GM23338 (cell line): ENCODE data around the gene RHOA. TPM values are rescaled to one million over a fixed set of nuclear protein-coding genes. Genes with fewer than 3 reads are reported as not detected.

Experiments used
- ATAC-seq: fragments of 200-7000 bp; cut with Tn5 transposase; 3 replicates; pipeline ENCODE4 v1.9.1; 2020
- DNase-seq: peaks from one replicate; pipeline ENCODE4 v3.0.0-alpha.2; 2015; ENCODE audit warnings: low spot score
- H2AFZ ChIP-seq: fragments of 200-600 bp; sonication (generic); 2 replicates; pipeline ENCODE4 v1.8.0; 2016; ENCODE audit warnings: antibody characterized with exemption, mild to moderate bottlenecking, moderate library complexity
- H3F3A ChIP-seq: fragments of 200-600 bp; sonication (generic); replicated peaks from 2 replicates; pipeline ENCODE4 v1.8.0; 2017; ENCODE audit warnings: antibody characterized with exemption, mixed run types, low read depth
- H3K27ac ChIP-seq: fragments of 200-600 bp; sonication (generic); 2 replicates; pipeline ENCODE4 v1.6.1; 2016; ENCODE audit warnings: low read depth
- H3K27me3 ChIP-seq: fragments of 200-600 bp; sonication (generic); 2 replicates; pipeline ENCODE4 v1.8.0; 2016; ENCODE audit warnings: mild to moderate bottlenecking, mixed run types, moderate library complexity; ENCODE audit not compliant: insufficient read depth
- H3K36me3 ChIP-seq: fragments of 200-600 bp; sonication (generic); 2 replicates; pipeline ENCODE4 v1.8.0; 2016; ENCODE audit warnings: mild to moderate bottlenecking; ENCODE audit not compliant: insufficient read depth
- H3K4me1 ChIP-seq: fragments of 200-600 bp; sonication (generic); 2 replicates; pipeline ENCODE4 v1.8.0; 2016; ENCODE audit warnings: mild to moderate bottlenecking, moderate library complexity; ENCODE audit not compliant: insufficient read depth
- H3K4me2 ChIP-seq: fragments of 200-600 bp; sonication (generic); 2 replicates; pipeline ENCODE4 v1.7.1; 2017; ENCODE audit warnings: mixed run types
- H3K4me3 ChIP-seq: fragments of 200-600 bp; sonication (generic); 2 replicates; pipeline ENCODE4 v1.6.1; 2016; ENCODE audit warnings: mixed run types
- H3K79me2 ChIP-seq: fragments of 200-600 bp; sonication (generic); replicated peaks from 2 replicates; pipeline ENCODE4 v1.8.0; 2017; ENCODE audit warnings: mild to moderate bottlenecking; ENCODE audit not compliant: insufficient read depth
- H3K9me2 ChIP-seq: fragments of 200-600 bp; sonication (generic); 2 replicates; pipeline ENCODE4 v1.8.0; 2017; ENCODE audit not compliant: insufficient read depth
- H4K20me1 ChIP-seq: fragments of 200-600 bp; sonication (generic); replicated peaks from 2 replicates; pipeline ENCODE4 v1.8.0; 2017; ENCODE audit warnings: mild to moderate bottlenecking; ENCODE audit not compliant: insufficient read depth
- H3K27ac Mint-ChIP-seq: 2 replicates; pipeline ENCODE4 v1.8.0; 2020; ENCODE audit warnings: inconsistent platforms, mild to moderate bottlenecking, moderate library complexity, mixed read lengths
- H3K27me3 Mint-ChIP-seq: 3 replicates; pipeline ENCODE4 v1.8.0; 2022; ENCODE audit warnings: low read depth, mild to moderate bottlenecking, moderate library complexity, mixed read lengths, inconsistent platforms; ENCODE audit not compliant: insufficient read depth, poor library complexity
- H3K36me3 Mint-ChIP-seq: 3 replicates; pipeline ENCODE4 v1.8.0; 2021; ENCODE audit warnings: low read depth, mild to moderate bottlenecking, inconsistent platforms, moderate library complexity, mixed read lengths
- H3K4me1 Mint-ChIP-seq: 3 replicates; pipeline ENCODE4 v1.8.0; 2020; ENCODE audit warnings: mild to moderate bottlenecking, inconsistent platforms, mixed read lengths
- H3K4me3 Mint-ChIP-seq: 3 replicates; pipeline ENCODE4 v1.8.0; 2021; ENCODE audit warnings: moderate library complexity, mild to moderate bottlenecking, inconsistent platforms, mixed read lengths
- H3K9me3 Mint-ChIP-seq: 3 replicates; pipeline ENCODE4 v1.8.0; 2020; ENCODE audit warnings: moderate library complexity, mild to moderate bottlenecking, inconsistent platforms, mixed read lengths
- CREB1 ChIP-seq: fragments of 250-450 bp; sonication (Bioruptor Pico); IDR thresholded peaks from 2 replicates; pipeline ENCODE4 v1.5.0; 2020; ENCODE audit warnings: low read depth, mild to moderate bottlenecking, moderate library complexity
- ETS1 ChIP-seq: IDR thresholded peaks from 2 replicates; pipeline ENCODE4 v1.6.1; 2016; ENCODE audit warnings: antibody characterized with exemption
- JUNB ChIP-seq: IDR thresholded peaks from one replicate; pipeline ENCODE4 v1.6.1; 2016; ENCODE audit warnings: antibody characterized with exemption; ENCODE audit not compliant: unreplicated experiment
- NANOG ChIP-seq: IDR thresholded peaks from 2 replicates; pipeline ENCODE4 v1.6.1; 2016; ENCODE audit warnings: antibody characterized with exemption, borderline replicate concordance
- STAT1 ChIP-seq: IDR thresholded peaks from one replicate; pipeline ENCODE4 v1.6.1; 2016; ENCODE audit warnings: antibody characterized with exemption; ENCODE audit not compliant: unreplicated experiment
- ZNF331 ChIP-seq: fragments of 250-450 bp; sonication (Bioruptor Pico); IDR thresholded peaks from 2 replicates; pipeline ENCODE4 v1.5.0; 2020; ENCODE audit warnings: low read depth, mild to moderate bottlenecking, moderate library complexity
- polyA plus RNA-seq: library from polyadenylated mRNA; unstranded; fragments of >200 nt; fragmentation: Nextera tagmentation; extraction: Ambion mirVana; gene quantifications from 2 replicates; pipeline ENCODE4 v1.2.1, GENCODE V29; 2016
- total RNA-seq: library from RNA; depleted of rRNA; stranded (reverse); fragments of >200 nt; shearing (Covaris generic); gene quantifications from 2 replicates; pipeline ENCODE4 v1.2.3, GENCODE V29; 2014
- TF ChIP-seq, protein P1 (sequence below): fragments of 250-450 bp; sonication (Bioruptor Pico); IDR thresholded peaks from 2 replicates; pipeline ENCODE4 v1.5.0; 2020; ENCODE audit warnings: mild to moderate bottlenecking, moderate library complexity
- TF ChIP-seq, protein P2 (sequence below), 2 experiments: fragments of 200-600 bp in 1 of 2; sonication (generic) in 1 of 2; conservative IDR thresholded peaks; 2 replicates each; pipeline versions ENCODE4 v1.5.1 to v1.6.1; 2016 to 2017; ENCODE audit warnings: antibody characterized with exemption in 2 of 2, low read depth in 2 of 2, mild to moderate bottlenecking in 2 of 2, moderate library complexity in 1 of 2

Gene RHOA
- total and polyA plus RNA-seq, 2 experiments from 2014 or later: 248 to 373 TPM

- Histone ChIP-seq H3K4me2 (no peak overlapping the region), H3K27ac (no peak overlapping the region), H4K20me1 (0 out of 2 replicates have a peak, but pooled peaks cover 2% of the 10 kb centered on the region), H2AFZ (no peak overlapping the region), H3K9me2 (no peaks in the 10 kb centered on the region), H3K79me2 (peaks cover 3% of the 10 kb centered on the region), H3K27me3 (no peaks in the 10 kb centered on the region), H3K4me3 (no peak overlapping the region), H3F3A (peaks cover 14% of the 10 kb centered on the region), H3K4me1 (peaks cover 2% of the 10 kb centered on the region; the same call in 1 of the 2 replicates), H3K36me3 (no peaks in the 10 kb centered on the region)
- Mint-ChIP-seq H3K36me3 (peaks cover 33% of the 10 kb centered on the region), H3K4me1 (peaks cover 19% of the 10 kb centered on the region), H3K4me3 (no peak overlapping the region; the same call in 2 of the 3 replicates), H3K9me3 (no peaks in the 10 kb centered on the region), H3K27me3 (peaks cover 11% of the 10 kb centered on the region), H3K27ac (no peak overlapping the region; the same call in none of the 2 replicates)
- no peak for ATAC-seq
- no peak for DNase-seq
- TF ChIP-seq JUNB: no peak
- no peak for TF ChIP-seq CREB1
- no peak for TF ChIP-seq STAT1
- TF ChIP-seq NANOG: no peak
Observed at GRCh38 chr3:49415931-49416601, 4.3 kb upstream of the RHOA start.

GRCh38 chr3:49414753-49415152, 3.0 kb upstream of the RHOA start:
- ATAC-seq (no peak), DNase-seq (no peak)
- Histone ChIP-seq H3K9me2 (no peaks in the 10 kb centered on the region), H2AFZ (no peak overlapping the region), H3K27ac (no peak overlapping the region), H3K4me1 (peaks cover 11% of the 10 kb centered on the region), H4K20me1 (peaks cover 15% of the 10 kb centered on the region), H3K79me2 (peaks cover 16% of the 10 kb centered on the region), H3K4me3 (no peak overlapping the region), H3F3A (peaks cover 14% of the 10 kb centered on the region), H3K36me3 (no peaks in the 10 kb centered on the region), H3K4me2 (no peak overlapping the region), H3K27me3 (no peaks in the 10 kb centered on the region)
- H3K36me3 Mint-ChIP-seq: peaks cover 33% of the 10 kb centered on the region
- H3K27me3 Mint-ChIP-seq: peaks cover 11% of the 10 kb centered on the region
- TF ChIP-seq, protein P1, sequence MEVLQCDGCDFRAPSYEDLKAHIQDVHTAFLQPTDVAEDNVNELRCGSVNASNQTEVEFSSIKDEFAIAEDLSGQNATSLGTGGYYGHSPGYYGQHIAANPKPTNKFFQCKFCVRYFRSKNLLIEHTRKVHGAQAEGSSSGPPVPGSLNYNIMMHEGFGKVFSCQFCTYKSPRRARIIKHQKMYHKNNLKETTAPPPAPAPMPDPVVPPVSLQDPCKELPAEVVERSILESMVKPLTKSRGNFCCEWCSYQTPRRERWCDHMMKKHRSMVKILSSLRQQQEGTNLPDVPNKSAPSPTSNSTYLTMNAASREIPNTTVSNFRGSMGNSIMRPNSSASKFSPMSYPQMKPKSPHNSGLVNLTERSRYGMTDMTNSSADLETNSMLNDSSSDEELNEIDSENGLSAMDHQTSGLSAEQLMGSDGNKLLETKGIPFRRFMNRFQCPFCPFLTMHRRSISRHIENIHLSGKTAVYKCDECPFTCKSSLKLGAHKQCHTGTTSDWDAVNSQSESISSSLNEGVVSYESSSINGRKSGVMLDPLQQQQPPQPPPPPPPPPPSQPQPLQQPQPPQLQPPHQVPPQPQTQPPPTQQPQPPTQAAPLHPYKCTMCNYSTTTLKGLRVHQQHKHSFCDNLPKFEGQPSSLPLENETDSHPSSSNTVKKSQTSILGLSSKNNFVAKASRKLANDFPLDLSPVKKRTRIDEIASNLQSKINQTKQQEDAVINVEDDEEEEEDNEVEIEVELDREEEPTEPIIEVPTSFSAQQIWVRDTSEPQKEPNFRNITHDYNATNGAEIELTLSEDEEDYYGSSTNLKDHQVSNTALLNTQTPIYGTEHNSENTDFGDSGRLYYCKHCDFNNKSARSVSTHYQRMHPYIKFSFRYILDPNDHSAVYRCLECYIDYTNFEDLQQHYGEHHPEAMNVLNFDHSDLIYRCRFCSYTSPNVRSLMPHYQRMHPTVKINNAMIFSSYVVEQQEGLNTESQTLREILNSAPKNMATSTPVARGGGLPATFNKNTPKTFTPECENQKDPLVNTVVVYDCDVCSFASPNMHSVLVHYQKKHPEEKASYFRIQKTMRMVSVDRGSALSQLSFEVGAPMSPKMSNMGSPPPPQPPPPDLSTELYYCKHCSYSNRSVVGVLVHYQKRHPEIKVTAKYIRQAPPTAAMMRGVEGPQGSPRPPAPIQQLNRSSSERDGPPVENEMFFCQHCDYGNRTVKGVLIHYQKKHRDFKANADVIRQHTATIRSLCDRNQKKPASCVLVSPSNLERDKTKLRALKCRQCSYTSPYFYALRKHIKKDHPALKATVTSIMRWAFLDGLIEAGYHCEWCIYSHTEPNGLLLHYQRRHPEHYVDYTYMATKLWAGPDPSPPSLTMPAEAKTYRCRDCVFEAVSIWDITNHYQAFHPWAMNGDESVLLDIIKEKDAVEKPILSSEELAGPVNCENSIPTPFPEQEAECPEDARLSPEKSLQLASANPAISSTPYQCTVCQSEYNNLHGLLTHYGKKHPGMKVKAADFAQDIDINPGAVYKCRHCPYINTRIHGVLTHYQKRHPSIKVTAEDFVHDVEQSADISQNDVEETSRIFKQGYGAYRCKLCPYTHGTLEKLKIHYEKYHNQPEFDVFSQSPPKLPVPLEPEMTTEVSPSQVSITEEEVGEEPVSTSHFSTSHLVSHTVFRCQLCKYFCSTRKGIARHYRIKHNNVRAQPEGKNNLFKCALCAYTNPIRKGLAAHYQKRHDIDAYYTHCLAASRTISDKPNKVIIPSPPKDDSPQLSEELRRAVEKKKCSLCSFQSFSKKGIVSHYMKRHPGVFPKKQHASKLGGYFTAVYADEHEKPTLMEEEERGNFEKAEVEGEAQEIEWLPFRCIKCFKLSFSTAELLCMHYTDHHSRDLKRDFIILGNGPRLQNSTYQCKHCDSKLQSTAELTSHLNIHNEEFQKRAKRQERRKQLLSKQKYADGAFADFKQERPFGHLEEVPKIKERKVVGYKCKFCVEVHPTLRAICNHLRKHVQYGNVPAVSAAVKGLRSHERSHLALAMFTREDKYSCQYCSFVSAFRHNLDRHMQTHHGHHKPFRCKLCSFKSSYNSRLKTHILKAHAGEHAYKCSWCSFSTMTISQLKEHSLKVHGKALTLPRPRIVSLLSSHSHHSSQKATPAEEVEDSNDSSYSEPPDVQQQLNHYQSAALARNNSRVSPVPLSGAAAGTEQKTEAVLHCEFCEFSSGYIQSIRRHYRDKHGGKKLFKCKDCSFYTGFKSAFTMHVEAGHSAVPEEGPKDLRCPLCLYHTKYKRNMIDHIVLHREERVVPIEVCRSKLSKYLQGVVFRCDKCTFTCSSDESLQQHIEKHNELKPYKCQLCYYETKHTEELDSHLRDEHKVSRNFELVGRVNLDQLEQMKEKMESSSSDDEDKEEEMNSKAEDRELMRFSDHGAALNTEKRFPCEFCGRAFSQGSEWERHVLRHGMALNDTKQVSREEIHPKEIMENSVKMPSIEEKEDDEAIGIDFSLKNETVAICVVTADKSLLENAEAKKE: no peak
- TF ChIP-seq STAT1 (no peak), ZNF331 (CRISPR knock-in tag) (no peak), ETS1 (no peak)
- TF ChIP-seq, protein P2, sequence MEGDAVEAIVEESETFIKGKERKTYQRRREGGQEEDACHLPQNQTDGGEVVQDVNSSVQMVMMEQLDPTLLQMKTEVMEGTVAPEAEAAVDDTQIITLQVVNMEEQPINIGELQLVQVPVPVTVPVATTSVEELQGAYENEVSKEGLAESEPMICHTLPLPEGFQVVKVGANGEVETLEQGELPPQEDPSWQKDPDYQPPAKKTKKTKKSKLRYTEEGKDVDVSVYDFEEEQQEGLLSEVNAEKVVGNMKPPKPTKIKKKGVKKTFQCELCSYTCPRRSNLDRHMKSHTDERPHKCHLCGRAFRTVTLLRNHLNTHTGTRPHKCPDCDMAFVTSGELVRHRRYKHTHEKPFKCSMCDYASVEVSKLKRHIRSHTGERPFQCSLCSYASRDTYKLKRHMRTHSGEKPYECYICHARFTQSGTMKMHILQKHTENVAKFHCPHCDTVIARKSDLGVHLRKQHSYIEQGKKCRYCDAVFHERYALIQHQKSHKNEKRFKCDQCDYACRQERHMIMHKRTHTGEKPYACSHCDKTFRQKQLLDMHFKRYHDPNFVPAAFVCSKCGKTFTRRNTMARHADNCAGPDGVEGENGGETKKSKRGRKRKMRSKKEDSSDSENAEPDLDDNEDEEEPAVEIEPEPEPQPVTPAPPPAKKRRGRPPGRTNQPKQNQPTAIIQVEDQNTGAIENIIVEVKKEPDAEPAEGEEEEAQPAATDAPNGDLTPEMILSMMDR (conservative IDR thresholded peaks at IDR 0.05; ENCODE audit: low read depth in 2 of 2): no peak
- H3K4me1 Mint-ChIP-seq: peaks cover 28% of the 10 kb centered on the region
- no peak overlapping the region for H3K4me3 Mint-ChIP-seq
- H3K9me3 Mint-ChIP-seq: no peaks in the 10 kb centered on the region
- no peak overlapping the region for H3K27ac Mint-ChIP-seq
